Measurements from ENCODE around the gene ELL. TPM values are rescaled to one million over a fixed set of nuclear protein-coding genes. Genes with fewer than 3 reads are reported as not detected.

ELL gene
- total and polyA plus RNA-seq, 9 of the 15 experiments (the other 6 are each of a cell fraction or from before 2014, with no cell fraction given): 0.24 to 22.5 (median 4.1) TPM

- TF ChIP-seq HINFP (tag; conservative IDR thresholded peaks at IDR 0.05; ENCODE audit: low read depth) (no peak), TAF9B (IDR thresholded peaks at IDR 0.05; ENCODE audit: partially characterized antibody) (no peak), JUND (IDR thresholded peaks at IDR 0.05; ENCODE audit: borderline replicate concordance, low read depth, low read length) (0 out of 2 replicates have a peak, but pooled peaks have one; percentile 32), JUND (tag; IDR thresholded peaks at IDR 0.05; ENCODE audit: borderline replicate concordance, low read depth, low read length) (no peak), KHSRP (IDR thresholded peaks at IDR 0.05) (no peak), SMC3 (conservative IDR thresholded peaks at IDR 0.05; ENCODE audit: insufficient read depth, low read depth, low read length) (no peak), ZKSCAN8 (CRISPR knock-in tag; IDR thresholded peaks at IDR 0.05) (no peak), EGR1 (conservative IDR thresholded peaks at IDR 0.05) (peak; percentile 58), MECOM (CRISPR knock-in tag; IDR thresholded peaks at IDR 0.05) (0 out of 2 replicates have a peak, but pooled peaks have one; percentile 67), ADNP (tag; IDR thresholded peaks at IDR 0.05) (no peak), TEAD1 (CRISPR knock-in tag; IDR thresholded peaks at IDR 0.05) (no peak), MTA1 (IDR thresholded peaks at IDR 0.05; ENCODE audit: borderline replicate concordance) (no peak), ZFP36 (IDR thresholded peaks at IDR 0.05; ENCODE audit: low read depth, low read length, partially characterized antibody) (peak; percentile 32), FOSL1 (tag; conservative IDR thresholded peaks at IDR 0.05) (peak; percentile 55; the same call in 1 of the 2 replicates), ZNF184 (CRISPR knock-in tag; IDR thresholded peaks at IDR 0.05) (no peak), GABPA (tag; conservative IDR thresholded peaks at IDR 0.05; ENCODE audit: low read depth) (peak; percentile 51), ETV5 (CRISPR knock-in tag; IDR thresholded peaks at IDR 0.05; ENCODE audit: low read depth) (peak; percentile 30; the same call in 1 of the 2 replicates), CREM (IDR thresholded peaks at IDR 0.05; ENCODE audit: low read depth) (0 out of 2 replicates have a peak, but pooled peaks have one; percentile 3), MAFK (IDR thresholded peaks at IDR 0.05; ENCODE audit: low read length) (peak; percentile 42; the same call in 1 of the 2 replicates)
- TF ChIP-seq, protein P1, sequence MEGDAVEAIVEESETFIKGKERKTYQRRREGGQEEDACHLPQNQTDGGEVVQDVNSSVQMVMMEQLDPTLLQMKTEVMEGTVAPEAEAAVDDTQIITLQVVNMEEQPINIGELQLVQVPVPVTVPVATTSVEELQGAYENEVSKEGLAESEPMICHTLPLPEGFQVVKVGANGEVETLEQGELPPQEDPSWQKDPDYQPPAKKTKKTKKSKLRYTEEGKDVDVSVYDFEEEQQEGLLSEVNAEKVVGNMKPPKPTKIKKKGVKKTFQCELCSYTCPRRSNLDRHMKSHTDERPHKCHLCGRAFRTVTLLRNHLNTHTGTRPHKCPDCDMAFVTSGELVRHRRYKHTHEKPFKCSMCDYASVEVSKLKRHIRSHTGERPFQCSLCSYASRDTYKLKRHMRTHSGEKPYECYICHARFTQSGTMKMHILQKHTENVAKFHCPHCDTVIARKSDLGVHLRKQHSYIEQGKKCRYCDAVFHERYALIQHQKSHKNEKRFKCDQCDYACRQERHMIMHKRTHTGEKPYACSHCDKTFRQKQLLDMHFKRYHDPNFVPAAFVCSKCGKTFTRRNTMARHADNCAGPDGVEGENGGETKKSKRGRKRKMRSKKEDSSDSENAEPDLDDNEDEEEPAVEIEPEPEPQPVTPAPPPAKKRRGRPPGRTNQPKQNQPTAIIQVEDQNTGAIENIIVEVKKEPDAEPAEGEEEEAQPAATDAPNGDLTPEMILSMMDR (IDR thresholded peaks at IDR 0.05 in 2 of 3, conservative IDR thresholded peaks at IDR 0.05 in 1 of 3; ENCODE audit: insufficient read depth in 2 of 3, low read depth in 1 of 3, low read length in 3 of 3): peak in 2 of 3 experiments; percentile 33 to 37; a peak in 4 of 6 replicates
- TF ChIP-seq, protein P2, sequence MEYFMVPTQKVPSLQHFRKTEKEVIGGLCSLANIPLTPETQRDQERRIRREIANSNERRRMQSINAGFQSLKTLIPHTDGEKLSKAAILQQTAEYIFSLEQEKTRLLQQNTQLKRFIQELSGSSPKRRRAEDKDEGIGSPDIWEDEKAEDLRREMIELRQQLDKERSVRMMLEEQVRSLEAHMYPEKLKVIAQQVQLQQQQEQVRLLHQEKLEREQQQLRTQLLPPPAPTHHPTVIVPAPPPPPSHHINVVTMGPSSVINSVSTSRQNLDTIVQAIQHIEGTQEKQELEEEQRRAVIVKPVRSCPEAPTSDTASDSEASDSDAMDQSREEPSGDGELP (CRISPR knock-in tag; IDR thresholded peaks at IDR 0.05; ENCODE audit: borderline replicate concordance): peak; percentile 23; the same call in 1 of the 2 replicates
These were observed 25.5 kb downstream of the ELL start (continued) for GRCh38 chr19:18496167-18496979.
